ENCODE measurements around the gene DENND10.
"Not testable (repeated sequence)": the region's sequence is repeated elsewhere in the genome, so short reads cannot be mapped to it uniquely, and the experiment has no call there.

DENND10 gene

GRCh38 chr10:119143657-119144056, 39.7 kb downstream of the DENND10 start:
- no peak for DNase-seq (ENCODE audit: low read depth)
- no peak overlapping the region for H3K4me3 ChIP-seq (ENCODE audit: low read length)
- TF ChIP-seq CTCF (IDR thresholded peaks at IDR 0.05; ENCODE audit: insufficient read depth, low read depth, low read length, missing control alignments), result no peak

- no peak overlapping the region for H3K4me3 ChIP-seq (ENCODE audit: low read length)
- no peak for TF ChIP-seq CTCF (IDR thresholded peaks at IDR 0.05; ENCODE audit: insufficient read depth, low read depth, low read length, missing control alignments)
- no peak for DNase-seq (ENCODE audit: low read depth)
Measured at GRCh38 chr10:119149157-119149556, 45.2 kb downstream of the DENND10 start.

DNA sequence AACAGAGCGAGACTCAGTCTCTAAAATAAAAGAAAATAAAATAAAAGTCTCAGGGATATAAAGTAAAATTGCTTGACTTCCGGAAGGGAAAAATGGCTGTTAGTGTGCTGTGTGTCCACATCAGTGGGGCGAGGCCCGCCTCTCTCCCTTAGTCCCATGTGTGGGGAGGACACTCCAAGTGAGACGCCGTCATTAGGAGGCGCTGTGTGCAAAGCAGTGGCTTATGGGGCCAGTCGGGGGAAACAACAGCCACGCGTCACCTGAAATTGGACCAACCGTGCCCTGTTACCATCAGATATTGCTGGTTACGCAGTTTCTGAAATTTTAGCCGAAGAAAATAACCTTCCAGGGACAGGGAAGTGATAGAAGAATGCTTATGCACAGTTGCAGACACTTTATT, 45.8 kb downstream of the DENND10 start:
- TF ChIP-seq CTCF (IDR thresholded peaks at IDR 0.05; ENCODE audit: insufficient read depth, low read depth, low read length, missing control alignments), result peak; percentile 17
- peak; percentile 13 for DNase-seq (ENCODE audit: low read depth)
- no peak overlapping the region for H3K4me3 ChIP-seq (ENCODE audit: low read length)

DNA sequence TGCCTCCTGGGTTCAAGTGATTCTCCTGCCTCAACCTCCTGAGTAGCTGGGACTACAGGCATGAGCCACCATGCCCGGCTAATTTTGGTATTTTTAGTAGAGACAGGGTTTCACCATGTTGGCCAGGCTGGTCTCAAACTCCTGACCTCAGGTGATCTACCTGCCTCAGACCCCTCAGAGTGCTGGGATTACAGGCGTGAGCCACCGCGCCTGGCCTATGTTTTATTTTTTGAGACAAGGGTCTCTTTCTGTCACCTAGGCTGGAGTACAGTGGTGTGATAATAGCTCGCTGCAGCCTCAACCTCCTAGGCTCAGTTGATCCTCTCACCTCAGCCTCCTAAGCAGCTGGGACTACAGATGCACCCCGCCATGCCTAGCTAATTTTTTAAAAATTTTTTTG, 47.7 kb downstream of the DENND10 start:
- H3K4me3 ChIP-seq (ENCODE audit: low read length); DNase-seq (ENCODE audit: low read depth): not testable (repeated sequence)

- no peak for DNase-seq (ENCODE audit: low read depth)
- TF ChIP-seq CTCF (IDR thresholded peaks at IDR 0.05; ENCODE audit: insufficient read depth, low read depth, low read length, missing control alignments), result no peak
- no peak overlapping the region for H3K4me3 ChIP-seq (ENCODE audit: low read length)
Measured at GRCh38 chr10:119153041-119153440, 49.1 kb downstream of the DENND10 start.

DNA sequence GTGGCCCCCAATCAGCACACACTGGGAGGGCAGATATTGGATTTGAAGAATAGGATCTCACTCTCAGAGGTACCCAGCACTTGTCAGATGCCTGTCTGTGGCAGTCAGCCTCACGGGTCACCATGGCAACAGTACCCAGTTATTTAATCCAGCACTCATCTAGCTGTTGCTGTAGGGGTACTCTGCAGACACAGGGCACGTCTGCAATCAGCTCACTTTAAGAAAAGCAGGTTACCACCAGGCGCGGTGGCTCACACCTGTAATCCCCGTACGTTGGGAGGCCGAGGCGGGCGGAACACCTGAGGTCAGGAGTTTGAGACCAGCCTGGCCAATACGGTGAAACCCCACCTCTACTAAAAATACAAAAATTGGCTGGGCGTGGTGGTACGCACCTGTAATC, 49.7 kb downstream of the DENND10 start:
- TF ChIP-seq CTCF (IDR thresholded peaks at IDR 0.05; ENCODE audit: insufficient read depth, low read depth, low read length, missing control alignments), result no peak
- no peak overlapping the region for H3K4me3 ChIP-seq (ENCODE audit: low read length)
- DNase-seq (ENCODE audit: low read depth), result no peak

DNA sequence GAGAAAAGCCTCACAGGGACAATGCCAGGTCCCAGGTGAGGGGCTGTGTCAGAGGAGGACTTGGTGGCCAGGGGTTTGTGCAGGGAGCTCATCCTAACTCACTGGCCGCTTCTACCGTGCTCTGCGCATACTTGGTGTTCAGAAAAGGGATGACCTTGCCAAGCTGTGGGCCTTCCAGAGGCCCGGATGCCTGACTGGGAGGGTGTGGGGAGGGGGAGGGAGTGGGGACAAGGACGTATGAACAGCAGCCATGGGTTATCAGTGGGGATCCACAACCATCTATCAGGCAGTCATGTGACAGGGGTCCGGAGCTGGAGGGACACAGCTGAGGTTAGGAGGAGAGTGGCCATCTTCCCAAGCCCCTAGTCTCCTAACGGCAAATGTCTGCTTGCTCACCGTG, 55.4 kb downstream of the DENND10 start:
- DNase-seq (ENCODE audit: low read depth), result no peak
- no peak overlapping the region for H3K4me3 ChIP-seq (ENCODE audit: low read length)
- no peak for TF ChIP-seq CTCF (IDR thresholded peaks at IDR 0.05; ENCODE audit: insufficient read depth, low read depth, low read length, missing control alignments)
